ENCODE measurements around the gene COL18A1.

- TF ChIP-seq POLR2A (IDR thresholded peaks at IDR 0.05; ENCODE audit: extremely low read depth, insufficient read length) = no peak
- TF ChIP-seq, protein P1, sequence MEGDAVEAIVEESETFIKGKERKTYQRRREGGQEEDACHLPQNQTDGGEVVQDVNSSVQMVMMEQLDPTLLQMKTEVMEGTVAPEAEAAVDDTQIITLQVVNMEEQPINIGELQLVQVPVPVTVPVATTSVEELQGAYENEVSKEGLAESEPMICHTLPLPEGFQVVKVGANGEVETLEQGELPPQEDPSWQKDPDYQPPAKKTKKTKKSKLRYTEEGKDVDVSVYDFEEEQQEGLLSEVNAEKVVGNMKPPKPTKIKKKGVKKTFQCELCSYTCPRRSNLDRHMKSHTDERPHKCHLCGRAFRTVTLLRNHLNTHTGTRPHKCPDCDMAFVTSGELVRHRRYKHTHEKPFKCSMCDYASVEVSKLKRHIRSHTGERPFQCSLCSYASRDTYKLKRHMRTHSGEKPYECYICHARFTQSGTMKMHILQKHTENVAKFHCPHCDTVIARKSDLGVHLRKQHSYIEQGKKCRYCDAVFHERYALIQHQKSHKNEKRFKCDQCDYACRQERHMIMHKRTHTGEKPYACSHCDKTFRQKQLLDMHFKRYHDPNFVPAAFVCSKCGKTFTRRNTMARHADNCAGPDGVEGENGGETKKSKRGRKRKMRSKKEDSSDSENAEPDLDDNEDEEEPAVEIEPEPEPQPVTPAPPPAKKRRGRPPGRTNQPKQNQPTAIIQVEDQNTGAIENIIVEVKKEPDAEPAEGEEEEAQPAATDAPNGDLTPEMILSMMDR (IDR thresholded peaks at IDR 0.05; ENCODE audit: low read depth, low read length) = no peak
- TF ChIP-seq, protein P2, sequence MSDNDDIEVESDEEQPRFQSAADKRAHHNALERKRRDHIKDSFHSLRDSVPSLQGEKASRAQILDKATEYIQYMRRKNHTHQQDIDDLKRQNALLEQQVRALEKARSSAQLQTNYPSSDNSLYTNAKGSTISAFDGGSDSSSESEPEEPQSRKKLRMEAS (IDR thresholded peaks at IDR 0.05; ENCODE audit: low read depth, low read length) = no peak
Measured at GRCh38 chr21:45457832-45458172, 52.8 kb downstream of the COL18A1 start.

All from NB4 (cell line).